Keratinocyte (primary cell): Measurements from ENCODE around the gene PJA1. TPM values are rescaled to one million over a fixed set of nuclear protein-coding genes. Genes with fewer than 3 reads are reported as not detected.

Source experiments
- DNase-seq: peaks from one replicate; pipeline ENCODE4 v3.0.0-alpha.2; 2011; ENCODE audit warnings: low read depth, missing footprints, low spot score
- FAIRE-seq: peaks from 2 replicates; lab custom pipeline; 2011; peaks lifted over from hg19 to GRCh38; lab: Jason Lieb, UNC
- H2AFZ ChIP-seq: 2 replicates; pipeline ENCODE4 v1.6.0; 2012; ENCODE audit warnings: low read length, control low read depth, inconsistent platforms; ENCODE audit not compliant: control insufficient read depth
- H3K27ac ChIP-seq: 2 replicates; pipeline ENCODE4 v1.5.1; 2011; ENCODE audit warnings: low read length; ENCODE audit not compliant: control insufficient read depth, insufficient read depth
- H3K27me3 ChIP-seq: 3 replicates; pipeline ENCODE4 v1.6.0; 2011; ENCODE audit warnings: low read length; ENCODE audit not compliant: control insufficient read depth, insufficient read depth; ENCODE audit errors: extremely low read depth
- H3K36me3 ChIP-seq, 2 experiments: 2 replicates in 1 of 2; 3 replicates in 1 of 2; pipeline ENCODE4 v1.5.1; 2011; ENCODE audit warnings: low read length in 2 of 2, mild to moderate bottlenecking in 1 of 2; ENCODE audit not compliant: control insufficient read depth in 2 of 2, insufficient read depth in 2 of 2; ENCODE audit errors: extremely low read depth in 1 of 2
- H3K4me1 ChIP-seq: 3 replicates; pipeline ENCODE4 v1.5.1; 2011; ENCODE audit warnings: low read length; ENCODE audit not compliant: control insufficient read depth, insufficient read depth; ENCODE audit errors: extremely low read depth
- H3K4me2 ChIP-seq: 3 replicates; pipeline ENCODE4 v1.6.0; 2011; ENCODE audit warnings: low read depth, low read length; ENCODE audit not compliant: control insufficient read depth, insufficient read depth; ENCODE audit errors: extremely low read depth
- H3K4me3 ChIP-seq, 3 experiments: fragments of 200-600 bp in 1 of 3; sonication (generic) in 1 of 3; 2 replicates in 2 of 3; 3 replicates in 1 of 3; pipeline ENCODE4 v1.5.1; 2011 to 2016; ENCODE audit warnings: low read length in 3 of 3, mild to moderate bottlenecking in 3 of 3, control low read depth in 2 of 3, inconsistent platforms in 1 of 3, low read depth in 1 of 3, mixed read lengths in 1 of 3, mixed run types in 1 of 3, moderate library complexity in 1 of 3; ENCODE audit not compliant: control insufficient read depth in 2 of 3, insufficient read depth in 2 of 3; ENCODE audit errors: extremely low read depth in 1 of 3
- H3K79me2 ChIP-seq: 2 replicates; pipeline ENCODE4 v1.6.0; 2012; ENCODE audit warnings: low read length; ENCODE audit not compliant: control insufficient read depth, insufficient read depth
- H3K9ac ChIP-seq: 3 replicates; pipeline ENCODE4 v1.6.0; 2011; ENCODE audit warnings: low read length; ENCODE audit not compliant: control insufficient read depth, insufficient read depth; ENCODE audit errors: extremely low read depth
- H3K9me1 ChIP-seq: 3 replicates; pipeline ENCODE4 v1.6.0; 2011; ENCODE audit warnings: low read length; ENCODE audit not compliant: control insufficient read depth, insufficient read depth; ENCODE audit errors: extremely low read depth
- H3K9me3 ChIP-seq: 2 replicates; pipeline ENCODE4 v1.5.1; 2012; ENCODE audit warnings: low read depth, low read length; ENCODE audit not compliant: control insufficient read depth
- H4K20me1 ChIP-seq: 3 replicates; pipeline ENCODE4 v1.6.0; 2011; ENCODE audit warnings: low read length; ENCODE audit not compliant: control insufficient read depth, insufficient read depth; ENCODE audit errors: extremely low read depth
- CTCF ChIP-seq, 3 experiments: IDR thresholded peaks in 1 of 3; conservative IDR thresholded peaks in 1 of 3; optimal IDR thresholded peaks in 1 of 3; 2 replicates in 2 of 3; 3 replicates in 1 of 3; pipeline versions ENCODE3 to v1.5.1; 2011; ENCODE audit warnings: low read length in 3 of 3, mild to moderate bottlenecking in 3 of 3, moderate library complexity in 2 of 3, control low read depth in 1 of 3, inconsistent platforms in 1 of 3; ENCODE audit not compliant: insufficient read depth in 2 of 3; ENCODE audit errors: extremely low read depth in 1 of 3
- EZH2 ChIP-seq: IDR thresholded peaks from one replicate; pipeline ENCODE4 v1.6.1; 2012; ENCODE audit warnings: inconsistent platforms, mild to moderate bottlenecking, low read length, moderate library complexity
- dilution Hi-C: fragments of 300-500 bp; cut with MboI; formaldehyde crosslinking; loops from one replicate; pipeline ENCODE4 v1.7.0; 2020; ENCODE audit warnings: low sequenced_read_pairs; ENCODE audit not compliant: extremely low pct_ligation_motif_present
- polyA plus RNA-seq, 5 experiments: library from polyadenylated mRNA; depleted of rRNA in 3 of 5; stranded (reverse) in 3 of 5; stranded (forward) in 1 of 5; unstranded in 1 of 5; fragments of >200 nt; gene quantifications; 1 replicate in 1 of 5; 2 replicates in 3 of 5; 3 replicates in 1 of 5; pipeline versions ENCODE4 v1.2.1 to v1.2.3, GENCODE V29; 2011 to 2012; ENCODE audit warnings: missing spikeins in 2 of 5, low read depth in 1 of 5, low replicate concordance in 1 of 5

PJA1 gene
- polyA plus RNA-seq, 1 donor (not counting 4 experiments of a cell fraction or from before 2014, with no cell fraction given), result 19.2 TPM

GRCh38 chrX:69137371-69138117, 27.7 kb downstream of the PJA1 start:
- H3K9me1 ChIP-seq, result no peaks in the 10 kb centered on the region
- no peak overlapping the region for H3K4me3 ChIP-seq
- TF ChIP-seq EZH2, result no peak
- TF ChIP-seq CTCF (optimal IDR thresholded peaks at IDR 0.05 in 1 of 3, IDR thresholded peaks at IDR 0.05 in 1 of 3, conservative IDR thresholded peaks at IDR 0.05 in 1 of 3; ENCODE audit: extremely low read depth in 1 of 3, insufficient read depth in 2 of 3, low read length in 3 of 3), result no peak
- H3K36me3 ChIP-seq, result no peaks in the 10 kb centered on the region
- no peak overlapping the region for H3K9ac ChIP-seq
- H3K9me3 ChIP-seq, result no peaks in the 10 kb centered on the region
- no peaks in the 10 kb centered on the region for H3K79me2 ChIP-seq
- dilution Hi-C loops, result no loop called here
- FAIRE-seq (no peak), DNase-seq (no peak)
- H3K4me2 ChIP-seq, result no peak overlapping the region
- H3K27ac ChIP-seq, result no peak overlapping the region
- no peak overlapping the region for H2AFZ ChIP-seq
- peaks cover 8% of the 10 kb centered on the region for H3K4me1 ChIP-seq
- H4K20me1 ChIP-seq, result no peaks in the 10 kb centered on the region
- no peaks in the 10 kb centered on the region for H3K27me3 ChIP-seq

- TF ChIP-seq CTCF (optimal IDR thresholded peaks at IDR 0.05 in 1 of 3, IDR thresholded peaks at IDR 0.05 in 1 of 3, conservative IDR thresholded peaks at IDR 0.05 in 1 of 3; ENCODE audit: extremely low read depth in 1 of 3, insufficient read depth in 2 of 3, low read length in 3 of 3) (no peak), EZH2 (no peak)
Observed at GRCh38 chrX:69136546-69137331, 28.5 kb downstream of the PJA1 start.

More at GRCh38 chrX:69136546-69137331, 28.5 kb downstream of the PJA1 start:
- no peak overlapping the region for H3K9ac ChIP-seq
- H4K20me1 ChIP-seq, result no peaks in the 10 kb centered on the region
- H3K4me3 ChIP-seq, result no peak overlapping the region
- no peak overlapping the region for H3K27ac ChIP-seq
- H3K9me1 ChIP-seq, result no peaks in the 10 kb centered on the region
- H3K4me1 ChIP-seq, result peaks cover 8% of the 10 kb centered on the region
- dilution Hi-C loops, result no loop called here
- no peaks in the 10 kb centered on the region for H3K36me3 ChIP-seq
- DNase-seq, result no peak
- no peaks in the 10 kb centered on the region for H3K79me2 ChIP-seq
- H3K27me3 ChIP-seq, result no peaks in the 10 kb centered on the region
- no peak for FAIRE-seq
- no peak overlapping the region for H3K4me2 ChIP-seq
- H2AFZ ChIP-seq, result no peak overlapping the region
- no peaks in the 10 kb centered on the region for H3K9me3 ChIP-seq
